GM12873 (cell line): Measurements from ENCODE around the gene GLRA2.
A peak's percentile ranks its signal among the peaks of the same experiment; 100 is the strongest.

ENCODE experiments used
- CTCF ChIP-seq: IDR thresholded peaks from 2 replicates; pipeline ENCODE4 v1.5.1; 2012; ENCODE audit warnings: low read depth, mild to moderate bottlenecking, moderate library complexity, low read length, control low read depth; ENCODE audit not compliant: insufficient read depth; ENCODE audit errors: missing control alignments

Gene GLRA2

GRCh38 chrX:14675500-14675899, 146.2 kb downstream of the GLRA2 start:
- TF ChIP-seq CTCF = no peak

GRCh38 chrX:14676431-14676830, 147.1 kb downstream of the GLRA2 start:
- no peak for TF ChIP-seq CTCF

- no peak for TF ChIP-seq CTCF
Observed at GRCh38 chrX:14690553-14690952, 161.2 kb downstream of the GLRA2 start.

GRCh38 chrX:14694611-14695010, 165.3 kb downstream of the GLRA2 start:
- TF ChIP-seq CTCF = no peak

- TF ChIP-seq CTCF = peak; percentile 83
Observed at GRCh38 chrX:14697451-14697850, 168.1 kb downstream of the GLRA2 start.

GRCh38 chrX:14698790-14699189, 169.5 kb downstream of the GLRA2 start:
- TF ChIP-seq CTCF = no peak

GRCh38 chrX:14700982-14701381, 171.6 kb downstream of the GLRA2 start:
- no peak for TF ChIP-seq CTCF
